Neuron (in vitro differentiated cells): Measurements from ENCODE around the gene RASD2.
A peak's percentile ranks its signal among the peaks of the same experiment; 100 is the strongest.

ENCODE experiments used
- H2AFZ ChIP-seq: one replicate; pipeline ENCODE4 v1.6.1; 2013; ENCODE audit warnings: low read depth, mild to moderate bottlenecking, inconsistent platforms, low read length, moderate library complexity
- H3K27me3 ChIP-seq: one replicate; pipeline ENCODE4 v1.6.1; 2013; ENCODE audit warnings: low read length; ENCODE audit not compliant: insufficient read depth
- H3K36me3 ChIP-seq: one replicate; pipeline ENCODE4 v1.6.1; 2013; ENCODE audit warnings: low read length; ENCODE audit not compliant: insufficient read depth
- H3K4me1 ChIP-seq: one replicate; pipeline ENCODE4 v1.6.1; 2013; ENCODE audit warnings: low read length; ENCODE audit not compliant: insufficient read depth
- H3K4me3 ChIP-seq: 2 replicates; pipeline ENCODE4 v1.5.1; 2013; ENCODE audit warnings: mild to moderate bottlenecking, low read length, moderate library complexity
- H3K9me3 ChIP-seq: one replicate; pipeline ENCODE4 v1.6.1; 2013; ENCODE audit warnings: low read length

Gene RASD2

DNA sequence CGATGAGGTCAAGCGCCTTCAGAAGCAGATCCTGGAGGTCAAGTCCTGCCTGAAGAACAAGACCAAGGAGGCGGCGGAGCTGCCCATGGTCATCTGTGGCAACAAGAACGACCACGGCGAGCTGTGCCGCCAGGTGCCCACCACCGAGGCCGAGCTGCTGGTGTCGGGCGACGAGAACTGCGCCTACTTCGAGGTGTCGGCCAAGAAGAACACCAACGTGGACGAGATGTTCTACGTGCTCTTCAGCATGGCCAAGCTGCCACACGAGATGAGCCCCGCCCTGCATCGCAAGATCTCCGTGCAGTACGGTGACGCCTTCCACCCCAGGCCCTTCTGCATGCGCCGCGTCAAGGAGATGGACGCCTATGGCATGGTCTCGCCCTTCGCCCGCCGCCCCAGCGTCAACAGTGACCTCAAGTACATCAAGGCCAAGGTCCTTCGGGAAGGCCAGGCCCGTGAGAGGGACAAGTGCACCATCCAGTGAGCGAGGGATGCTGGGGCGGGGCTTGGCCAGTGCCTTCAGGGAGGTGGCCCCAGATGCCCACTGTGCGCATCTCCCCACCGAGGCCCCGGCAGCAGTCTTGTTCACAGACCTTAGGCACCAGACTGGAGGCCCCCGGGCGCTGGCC is 11.0 kb downstream of the RASD2 start:
- Histone ChIP-seq H3K27me3 (peaks cover 20% of the 10 kb centered on the region), H3K9me3 (no peaks in the 10 kb centered on the region), H2AFZ (no peak overlapping the region), H3K4me3 (no peak overlapping the region), H3K4me1 (peaks cover 23% of the 10 kb centered on the region), H3K36me3 (no peaks in the 10 kb centered on the region)

DNA sequence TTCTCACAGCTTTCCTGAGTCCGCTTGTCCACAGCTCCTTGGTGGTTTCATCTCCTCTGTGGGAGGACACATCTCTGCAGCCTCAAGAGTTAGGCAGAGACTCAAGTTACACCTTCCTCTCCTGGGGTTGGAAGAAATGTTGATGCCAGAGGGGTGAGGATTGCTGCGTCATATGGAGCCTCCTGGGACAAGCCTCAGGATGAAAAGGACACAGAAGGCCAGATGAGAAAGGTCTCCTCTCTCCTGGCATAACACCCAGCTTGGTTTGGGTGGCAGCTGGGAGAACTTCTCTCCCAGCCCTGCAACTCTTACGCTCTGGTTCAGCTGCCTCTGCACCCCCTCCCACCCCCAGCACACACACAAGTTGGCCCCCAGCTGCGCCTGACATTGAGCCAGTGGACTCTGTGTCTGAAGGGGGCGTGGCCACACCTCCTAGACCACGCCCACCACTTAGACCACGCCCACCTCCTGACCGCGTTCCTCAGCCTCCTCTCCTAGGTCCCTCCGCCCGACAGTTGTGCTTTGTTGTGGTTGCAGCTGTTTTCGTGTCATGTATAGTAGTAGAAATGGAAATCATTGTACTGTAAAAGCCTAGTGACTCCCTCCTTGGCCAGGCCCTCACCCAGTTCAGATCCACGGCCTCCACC is 11.7 kb downstream of the RASD2 start:
- Histone ChIP-seq H3K9me3 (no peaks in the 10 kb centered on the region), H3K4me1 (peaks cover 23% of the 10 kb centered on the region), H3K36me3 (no peaks in the 10 kb centered on the region), H3K27me3 (peaks cover 15% of the 10 kb centered on the region), H3K4me3 (no peak overlapping the region), H2AFZ (no peak overlapping the region)

DNA sequence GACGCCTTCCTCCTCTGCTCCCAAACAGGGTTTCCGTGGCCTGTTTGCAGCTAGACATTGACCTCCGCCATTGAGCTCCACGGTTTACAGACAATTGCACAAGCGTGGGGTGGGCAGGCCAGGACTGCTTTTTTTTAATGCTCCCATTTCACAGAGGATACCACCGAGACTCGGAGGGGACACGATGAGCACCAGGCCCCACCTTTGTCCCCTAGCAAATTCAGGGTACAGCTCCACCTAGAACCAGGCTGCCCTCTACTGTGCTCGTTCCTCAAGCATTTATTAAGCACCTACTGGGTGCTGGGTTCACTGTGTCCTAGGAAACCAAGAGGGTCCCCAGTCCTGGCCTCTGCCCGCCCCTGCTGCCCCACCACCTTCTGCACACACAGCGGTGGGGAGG is 12.2 kb downstream of the RASD2 start:
- Histone ChIP-seq H3K27me3 (peaks cover 14% of the 10 kb centered on the region), H3K9me3 (no peaks in the 10 kb centered on the region), H3K4me1 (peaks cover 23% of the 10 kb centered on the region), H3K36me3 (no peaks in the 10 kb centered on the region), H2AFZ (no peak overlapping the region), H3K4me3 (no peak overlapping the region)

DNA sequence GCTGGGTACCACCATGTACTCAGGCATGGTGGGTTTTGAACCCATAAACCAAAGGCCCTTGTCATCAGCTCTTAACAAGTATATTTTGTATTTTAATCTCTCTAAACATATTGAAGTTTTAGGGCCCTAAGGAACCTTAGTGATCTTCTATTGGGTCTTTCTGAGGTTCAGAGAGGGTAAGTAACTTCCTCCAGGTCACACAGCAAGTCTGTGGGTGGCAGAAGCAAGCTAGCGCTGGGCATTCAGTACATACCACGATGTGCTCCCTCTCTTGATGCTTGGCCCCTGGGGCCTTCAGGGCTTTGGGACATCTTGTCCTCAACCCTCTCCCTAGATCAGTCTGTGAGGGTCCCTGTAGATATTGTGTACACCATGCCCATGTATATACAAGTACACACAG is 12.7 kb downstream of the RASD2 start:
- Histone ChIP-seq H3K4me1 (peaks cover 23% of the 10 kb centered on the region), H2AFZ (no peak overlapping the region), H3K4me3 (no peak overlapping the region), H3K9me3 (no peaks in the 10 kb centered on the region), H3K36me3 (no peaks in the 10 kb centered on the region), H3K27me3 (peaks cover 10% of the 10 kb centered on the region)

DNA sequence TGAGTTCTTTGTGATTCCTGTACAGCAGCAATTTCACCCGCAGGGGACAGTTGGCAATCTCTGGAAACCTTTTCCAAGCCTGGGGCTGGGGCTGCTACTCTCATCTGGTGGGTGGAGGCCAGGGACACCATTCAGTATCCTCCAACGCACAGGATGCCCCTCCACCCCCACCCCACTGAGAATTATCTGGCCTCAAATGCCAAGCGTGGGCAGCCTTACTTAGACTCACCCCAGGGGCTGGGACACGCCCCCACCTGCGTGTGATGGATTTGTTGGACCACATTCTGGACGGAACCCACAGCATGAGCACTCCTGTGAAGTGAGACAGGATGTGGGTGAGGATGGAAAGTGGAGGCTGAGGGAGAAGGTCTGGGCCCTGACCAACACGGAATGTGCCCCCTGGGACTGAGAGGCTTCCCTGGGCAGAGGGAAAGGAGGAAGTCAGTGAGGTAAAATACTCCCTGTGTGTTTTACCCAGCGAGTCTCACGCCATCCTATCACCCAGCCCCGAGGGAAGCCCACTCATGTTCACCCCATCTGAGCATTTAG is 13.7 kb downstream of the RASD2 start:
- no peaks in the 10 kb centered on the region for H3K9me3 ChIP-seq
- peaks cover 19% of the 10 kb centered on the region for H3K4me1 ChIP-seq
- no peak overlapping the region for H2AFZ ChIP-seq
- peaks cover 5% of the 10 kb centered on the region for H3K27me3 ChIP-seq
- no peaks in the 10 kb centered on the region for H3K36me3 ChIP-seq
- no peak overlapping the region for H3K4me3 ChIP-seq

DNA sequence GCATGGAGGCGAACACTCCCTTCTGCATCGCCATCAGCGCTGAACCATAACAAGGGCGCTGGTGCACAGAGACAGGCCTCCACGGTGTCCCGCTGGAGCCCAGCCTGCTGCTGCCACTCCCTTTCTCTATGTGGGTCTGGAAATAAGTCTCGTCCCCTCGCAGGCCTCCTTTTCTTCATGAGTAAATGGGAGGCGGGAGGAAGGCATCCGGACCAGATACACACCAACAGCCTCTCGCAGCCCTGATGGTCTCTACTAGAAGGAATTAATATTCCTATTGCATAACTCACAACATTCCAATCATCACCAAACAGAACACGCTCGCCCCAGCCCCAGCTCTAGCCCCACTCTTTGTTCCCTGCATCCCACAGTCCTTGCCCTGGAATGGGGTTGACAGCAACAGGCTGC is 14.9 kb downstream of the RASD2 start:
- H3K4me1 ChIP-seq, result peaks cover 19% of the 10 kb centered on the region
- H3K27me3 ChIP-seq, result peaks cover 3% of the 10 kb centered on the region
- H3K4me3 ChIP-seq, result no peak overlapping the region
- H3K36me3 ChIP-seq, result no peaks in the 10 kb centered on the region
- H2AFZ ChIP-seq, result peak overlapping the region; percentile 23
- no peaks in the 10 kb centered on the region for H3K9me3 ChIP-seq

DNA sequence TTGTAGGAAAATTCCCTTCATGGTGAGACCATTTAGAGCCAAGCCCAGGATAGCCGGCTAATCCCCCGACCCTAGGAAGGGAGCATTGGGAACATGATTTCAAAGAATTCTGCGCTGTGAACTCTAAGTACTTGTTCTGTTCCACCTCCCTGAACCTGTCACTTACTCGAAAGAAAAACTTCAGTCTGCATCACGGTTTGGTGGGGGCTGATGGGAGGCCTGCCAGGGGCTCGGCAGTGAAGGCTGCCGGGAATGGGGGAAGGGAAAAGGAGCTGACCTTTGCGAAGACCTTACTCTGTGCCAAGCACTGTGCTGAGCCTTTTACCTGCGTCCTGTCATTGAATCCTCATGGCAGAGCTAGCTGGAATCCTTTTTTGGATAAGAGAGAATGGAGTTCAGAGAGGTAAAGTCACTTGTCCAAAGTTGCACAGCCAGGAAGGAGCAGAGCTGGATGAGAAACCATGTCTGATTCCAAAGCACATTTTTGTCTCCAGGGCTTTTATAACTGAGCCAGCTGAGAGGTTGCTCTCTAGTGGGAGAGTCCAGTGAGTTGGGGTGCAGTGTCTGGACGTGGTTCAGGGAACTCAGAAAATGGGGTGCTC is 15.4 kb downstream of the RASD2 start:
- Histone ChIP-seq H3K4me1 (peaks cover 19% of the 10 kb centered on the region), H3K9me3 (no peaks in the 10 kb centered on the region), H3K4me3 (no peak overlapping the region), H2AFZ (peak overlapping the region; percentile 23), H3K27me3 (peaks cover 5% of the 10 kb centered on the region), H3K36me3 (no peaks in the 10 kb centered on the region)

DNA sequence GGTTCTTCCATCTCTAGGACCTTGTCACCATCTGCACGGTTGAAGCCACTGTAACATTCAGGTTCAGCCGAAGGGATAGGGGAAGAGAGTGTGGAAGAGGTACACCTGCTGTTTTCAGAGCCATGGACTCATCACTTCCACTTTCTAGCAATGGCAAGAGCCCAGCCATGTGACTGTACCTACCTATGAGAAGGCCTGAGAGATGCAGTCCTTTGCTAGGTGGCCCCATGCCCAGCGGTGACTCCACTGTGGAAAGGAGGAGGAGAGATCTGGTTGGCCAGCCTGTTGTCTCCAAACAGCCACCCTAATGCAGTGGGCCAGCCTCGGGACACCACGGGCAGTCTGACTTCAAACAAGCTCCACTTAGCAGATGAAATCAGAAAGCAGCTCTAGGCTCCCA is 16.0 kb downstream of the RASD2 start:
- Histone ChIP-seq H2AFZ (no peak overlapping the region), H3K36me3 (no peaks in the 10 kb centered on the region), H3K4me3 (no peak overlapping the region), H3K9me3 (no peaks in the 10 kb centered on the region), H3K27me3 (peaks cover 5% of the 10 kb centered on the region), H3K4me1 (peaks cover 19% of the 10 kb centered on the region)

DNA sequence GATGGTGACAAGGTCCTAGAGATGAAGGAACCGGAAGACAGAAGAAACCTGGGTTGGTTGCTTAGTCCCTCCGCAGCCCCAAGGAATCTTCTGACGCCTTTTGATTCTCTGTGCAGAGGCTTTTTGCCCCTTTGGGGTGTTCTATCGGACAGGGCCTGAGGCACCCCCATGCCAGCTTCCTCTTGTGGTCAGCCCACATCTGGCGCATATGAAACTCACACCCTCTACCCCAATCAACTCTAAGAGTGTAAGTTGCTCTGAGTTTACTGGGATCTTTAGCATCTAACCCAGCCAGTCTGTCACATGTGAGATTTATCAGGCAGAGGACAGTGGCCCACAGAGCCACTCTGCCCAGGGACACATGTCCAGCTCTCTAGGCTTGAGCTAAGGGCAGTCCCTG is 17.4 kb downstream of the RASD2 start:
- H3K36me3 ChIP-seq, result no peaks in the 10 kb centered on the region
- peaks cover 7% of the 10 kb centered on the region for H3K27me3 ChIP-seq
- H3K9me3 ChIP-seq, result no peaks in the 10 kb centered on the region
- H2AFZ ChIP-seq, result no peak overlapping the region
- peaks cover 22% of the 10 kb centered on the region for H3K4me1 ChIP-seq
- H3K4me3 ChIP-seq, result no peak overlapping the region

DNA sequence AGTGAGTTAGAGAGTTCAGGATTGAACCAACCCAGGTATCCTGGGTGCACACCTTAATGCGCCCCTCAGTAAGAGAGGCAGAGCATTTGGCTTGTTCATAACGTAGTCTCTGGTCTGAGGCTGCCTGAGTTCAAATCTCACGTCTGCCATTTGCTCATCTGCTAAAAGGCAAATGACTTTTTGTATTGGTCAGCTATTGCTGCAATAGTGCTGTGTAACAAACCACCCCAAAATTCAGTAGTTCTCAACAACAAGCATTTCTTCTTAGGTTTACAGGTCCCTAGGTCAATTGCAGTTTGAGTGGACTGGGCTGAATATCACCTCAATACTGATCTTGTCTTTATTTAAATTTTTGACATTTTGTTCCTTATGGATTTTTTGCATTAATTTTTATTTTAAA is 18.1 kb downstream of the RASD2 start:
- no peaks in the 10 kb centered on the region for H3K36me3 ChIP-seq
- H3K27me3 ChIP-seq, result peaks cover 7% of the 10 kb centered on the region
- peaks cover 22% of the 10 kb centered on the region for H3K4me1 ChIP-seq
- no peaks in the 10 kb centered on the region for H3K9me3 ChIP-seq
- no peak overlapping the region for H2AFZ ChIP-seq
- no peak overlapping the region for H3K4me3 ChIP-seq

DNA sequence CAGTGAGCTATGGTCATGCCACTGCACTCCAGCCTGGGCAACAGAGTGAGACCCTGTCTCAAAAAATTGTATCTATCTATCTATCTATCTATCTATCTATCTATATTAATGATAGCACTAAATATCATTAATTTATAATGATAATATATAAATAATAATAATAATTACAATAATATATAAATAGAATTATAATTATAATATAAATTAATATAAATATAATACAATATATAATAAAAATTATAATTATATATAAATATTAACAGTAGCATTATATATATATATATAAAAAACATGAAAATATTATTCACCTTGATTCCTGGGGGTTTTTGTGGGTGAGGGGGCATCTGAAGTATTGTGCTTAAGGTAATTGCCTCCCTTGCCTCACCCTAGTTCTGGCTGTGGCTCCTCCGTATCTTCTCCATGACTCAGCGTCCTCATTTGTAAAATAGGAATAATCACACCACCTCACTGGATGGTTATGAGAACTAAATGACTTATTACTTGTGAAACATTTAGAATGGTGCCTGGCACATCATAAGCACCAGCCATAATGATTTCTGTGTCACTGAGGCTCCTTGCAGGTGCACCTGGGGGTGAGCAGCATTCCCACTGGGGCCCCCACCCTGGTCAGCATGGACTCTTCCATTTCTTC is 18.8 kb downstream of the RASD2 start:
- Histone ChIP-seq H3K27me3 (peaks cover 7% of the 10 kb centered on the region), H3K9me3 (no peaks in the 10 kb centered on the region), H3K4me3 (no peak overlapping the region), H3K36me3 (no peaks in the 10 kb centered on the region), H3K4me1 (peaks cover 22% of the 10 kb centered on the region), H2AFZ (no peak overlapping the region)

DNA sequence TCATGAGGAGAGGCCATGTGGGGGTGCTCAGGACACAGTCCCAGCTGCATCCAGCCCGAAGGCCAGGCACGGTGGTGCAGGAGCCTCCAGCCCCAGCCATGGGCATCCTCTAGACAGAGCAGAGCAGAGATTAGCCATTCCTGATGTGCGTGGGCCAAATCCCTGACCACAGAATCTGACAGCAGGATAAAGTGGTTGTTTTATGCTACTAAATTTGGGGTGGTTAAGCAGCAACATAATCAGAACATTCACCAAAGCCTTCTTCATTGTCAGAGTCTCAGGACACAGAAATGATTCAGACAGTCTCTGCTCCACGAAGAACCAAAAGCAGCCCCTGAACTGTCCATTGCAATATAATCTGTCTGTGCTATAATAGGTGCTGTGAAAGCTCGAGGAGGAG is 19.7 kb downstream of the RASD2 start:
- H3K4me3 ChIP-seq, result no peak overlapping the region
- H2AFZ ChIP-seq, result no peak overlapping the region
- peaks cover 7% of the 10 kb centered on the region for H3K27me3 ChIP-seq
- peaks cover 13% of the 10 kb centered on the region for H3K4me1 ChIP-seq
- no peaks in the 10 kb centered on the region for H3K9me3 ChIP-seq
- no peaks in the 10 kb centered on the region for H3K36me3 ChIP-seq

DNA sequence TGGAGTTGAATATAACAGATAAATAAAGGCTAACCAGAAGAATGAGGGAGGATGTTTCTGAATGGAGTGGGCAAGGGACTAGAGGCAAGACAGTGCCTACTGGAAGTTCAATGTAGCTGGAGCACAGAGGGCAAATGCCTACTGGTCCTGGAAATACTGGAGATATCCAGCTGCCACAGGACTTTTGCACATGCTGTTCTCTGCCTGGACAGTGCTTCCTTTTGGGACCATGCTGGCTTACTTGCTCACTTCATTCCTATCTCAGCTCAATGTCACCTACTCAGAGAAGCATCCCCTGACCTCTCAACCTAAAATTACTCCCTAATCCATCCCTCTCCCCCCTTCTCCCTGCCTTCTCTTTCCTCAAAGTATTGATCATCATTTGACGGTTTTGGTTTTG is 20.2 kb downstream of the RASD2 start:
- Histone ChIP-seq H3K4me1 (peaks cover 8% of the 10 kb centered on the region), H3K36me3 (no peaks in the 10 kb centered on the region), H3K27me3 (peaks cover 7% of the 10 kb centered on the region), H3K4me3 (no peak overlapping the region), H3K9me3 (no peaks in the 10 kb centered on the region), H2AFZ (no peak overlapping the region)
